ENCODE measurements around the gene MRPL27. TPM values are rescaled to one million over a fixed set of nuclear protein-coding genes. Genes with fewer than 3 reads are reported as not detected.

The MRPL27 gene
- total RNA-seq (2022; extraction: Qiagen RNA extraction) = 118 to 156 TPM (median 127 TPM) in 5 replicates

DNA sequence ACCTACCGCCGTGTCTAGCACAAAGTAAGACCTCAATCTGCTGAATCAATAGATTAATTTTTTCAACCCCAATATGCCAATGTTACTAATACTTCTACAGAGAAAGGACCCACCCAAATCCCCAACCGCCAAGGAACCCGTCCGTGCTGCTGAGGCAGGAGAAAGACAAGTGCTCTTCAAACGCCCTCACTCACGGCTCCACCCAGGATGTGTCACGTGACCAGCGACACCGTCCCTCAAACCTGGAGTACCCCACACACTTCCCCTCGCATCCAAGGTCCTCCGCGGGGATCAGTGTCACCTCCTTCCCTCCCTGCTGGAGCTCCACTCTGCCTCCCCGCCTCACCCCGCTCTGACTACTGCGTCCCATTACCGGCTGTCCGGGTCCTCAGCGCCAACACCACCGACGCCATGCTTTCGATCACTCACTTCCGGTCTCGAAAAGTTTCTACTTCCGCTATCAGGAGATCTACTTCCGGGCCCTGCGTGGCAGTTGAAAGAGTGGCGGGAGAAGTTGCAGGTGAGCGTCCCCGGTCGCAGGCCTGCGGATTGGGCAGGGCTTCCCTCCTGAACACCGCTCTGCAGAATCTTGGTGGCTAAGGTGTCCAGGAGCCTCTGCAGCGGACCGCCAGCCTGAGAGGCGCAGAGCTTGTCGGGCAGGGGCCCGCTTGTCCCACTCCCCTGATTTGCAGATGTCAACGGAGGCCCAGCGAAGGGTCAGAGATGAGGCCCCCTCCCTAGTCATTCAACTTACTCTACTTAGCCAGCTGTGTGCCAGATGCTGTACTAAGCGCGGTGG, at the start of gene MRPL27, which contains the start of gene EME1:
Gene MRPL27, minus strand, starts transcription at position 427 of the 799 bp plus-strand sequence. Its CDS starts 14 bp downstream, at position 413.
Gene EME1, plus strand, starts transcription at position 472 of the 799 bp plus-strand sequence. CDS start 1,980 bp downstream, outside the sequence.

GRCh38 chr17:50397111-50397918, 24.3 kb upstream of the MRPL27 start, which contains the start of gene LRRC59:
Gene LRRC59, minus strand, starts transcription at chr17:50397523. Its CDS starts 206 bp downstream, at chr17:50397317.

DNA sequence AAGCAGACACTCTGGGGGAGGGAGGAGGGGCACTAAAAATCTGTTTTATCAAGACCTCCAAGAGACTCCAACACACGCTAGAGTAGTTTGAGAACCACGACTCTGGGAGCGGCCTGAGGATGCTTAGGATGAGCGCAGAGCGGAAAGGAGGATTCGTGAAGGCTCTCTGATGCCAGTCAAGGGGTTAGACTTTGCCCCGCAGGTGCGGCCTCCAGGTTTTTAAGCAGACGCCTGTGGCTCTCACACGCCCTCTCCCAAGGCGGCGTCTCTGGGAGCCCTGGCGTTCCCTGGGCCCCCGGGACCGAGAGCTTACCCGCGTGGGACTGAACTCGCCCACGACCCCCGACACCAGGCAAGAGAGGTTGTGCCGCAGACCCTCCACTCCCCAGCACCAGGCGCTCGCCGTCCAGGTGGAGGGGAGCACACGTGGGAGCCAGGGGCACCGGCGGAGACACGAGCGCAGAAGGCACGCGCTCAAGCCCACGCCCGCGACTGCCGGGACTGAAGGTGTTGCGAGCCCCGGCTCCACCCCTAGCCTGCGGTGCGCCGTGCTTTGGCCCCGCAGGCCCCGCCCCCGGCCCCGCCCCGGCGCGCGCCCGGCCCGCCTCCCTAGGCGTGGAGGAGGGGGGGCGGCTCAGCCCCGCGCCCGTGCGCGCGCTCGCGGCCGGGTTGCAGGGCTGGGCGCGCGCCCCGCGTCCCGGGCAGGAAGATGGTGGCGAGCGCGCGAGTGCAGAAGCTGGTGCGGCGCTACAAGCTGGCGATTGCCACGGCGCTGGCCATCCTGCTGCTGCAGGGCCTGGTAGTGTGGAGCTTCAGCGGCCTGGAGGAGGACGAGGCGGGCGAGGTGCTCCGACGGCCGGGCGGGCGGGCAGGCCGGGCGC, 27.3 kb downstream of the MRPL27 start, which contains the start of gene XYLT2:
Gene XYLT2, plus strand, starts transcription at position 695 of the 881 bp plus-strand sequence. Its CDS starts 15 bp downstream, at position 710.

Other genes with a start within 250 kb of the MRPL27 start
- gene SAMD14, start 243.0 kb downstream of the MRPL27 start, total RNA-seq (2022; extraction: Qiagen RNA extraction) = 0.36 to 0.65 TPM (median 0.48 TPM) in 5 replicates
- 36.3 to 58.1 TPM (median 55.9 TPM) in 5 replicates for gene PPP1R9B, start 222.5 kb downstream of the MRPL27 start, total RNA-seq (2022; extraction: Qiagen RNA extraction)
- gene SGCA, start 207.2 kb downstream of the MRPL27 start, total RNA-seq (2022; extraction: Qiagen RNA extraction) = 0.54 to 2.3 TPM (median 1.2 TPM) in 5 replicates
- 5.8 to 11.3 TPM (median 9.0 TPM) in 5 replicates for gene COL1A1, start 171.6 kb downstream of the MRPL27 start, total RNA-seq (2022; extraction: Qiagen RNA extraction)
- 14.9 to 17.9 TPM (median 16.1 TPM) in 5 replicates for gene TMEM92, start 98.7 kb downstream of the MRPL27 start, total RNA-seq (2022; extraction: Qiagen RNA extraction)
- gene XYLT2, start 27.1 kb downstream of the MRPL27 start, total RNA-seq (2022; extraction: Qiagen RNA extraction) = 15.9 to 25.4 TPM (median 23.4 TPM) in 5 replicates
- 13.3 to 14.6 TPM (median 14.3 TPM) in 5 replicates for gene EME1, start within 50 bp of the MRPL27 start, total RNA-seq (2022; extraction: Qiagen RNA extraction)
- 240 to 258 TPM (median 249 TPM) in 5 replicates for gene LRRC59, start 24.3 kb upstream of the MRPL27 start, total RNA-seq (2022; extraction: Qiagen RNA extraction)
- 11.7 to 17.2 TPM (median 12.4 TPM) in 5 replicates for gene ACSF2, start 53.0 kb upstream of the MRPL27 start, total RNA-seq (2022; extraction: Qiagen RNA extraction)
- not detected in 5 replicates for gene CHAD, start 95.7 kb upstream of the MRPL27 start, total RNA-seq (2022; extraction: Qiagen RNA extraction)
- 22.7 to 31.6 TPM (median 31.1 TPM) in 5 replicates for gene RSAD1, start 105.7 kb upstream of the MRPL27 start, total RNA-seq (2022; extraction: Qiagen RNA extraction)
- gene MYCBPAP, start 135.3 kb upstream of the MRPL27 start, total RNA-seq (2022; extraction: Qiagen RNA extraction) = 0.38 to 0.61 TPM (median 0.54 TPM) in 5 replicates
- gene EPN3, start 159.6 kb upstream of the MRPL27 start, total RNA-seq (2022; extraction: Qiagen RNA extraction) = 0.14 to 0.34 TPM (median 0.18 TPM) in 5 replicates
- 58.5 to 82.5 TPM (median 77.0 TPM) in 5 replicates for gene SPATA20, start 174.0 kb upstream of the MRPL27 start, total RNA-seq (2022; extraction: Qiagen RNA extraction)
- gene CACNA1G, start 187.5 kb upstream of the MRPL27 start, total RNA-seq (2022; extraction: Qiagen RNA extraction) = 2.7 to 4.9 TPM (median 4.6 TPM) in 5 replicates